ENCODE data around the gene DBX1.

DNA sequence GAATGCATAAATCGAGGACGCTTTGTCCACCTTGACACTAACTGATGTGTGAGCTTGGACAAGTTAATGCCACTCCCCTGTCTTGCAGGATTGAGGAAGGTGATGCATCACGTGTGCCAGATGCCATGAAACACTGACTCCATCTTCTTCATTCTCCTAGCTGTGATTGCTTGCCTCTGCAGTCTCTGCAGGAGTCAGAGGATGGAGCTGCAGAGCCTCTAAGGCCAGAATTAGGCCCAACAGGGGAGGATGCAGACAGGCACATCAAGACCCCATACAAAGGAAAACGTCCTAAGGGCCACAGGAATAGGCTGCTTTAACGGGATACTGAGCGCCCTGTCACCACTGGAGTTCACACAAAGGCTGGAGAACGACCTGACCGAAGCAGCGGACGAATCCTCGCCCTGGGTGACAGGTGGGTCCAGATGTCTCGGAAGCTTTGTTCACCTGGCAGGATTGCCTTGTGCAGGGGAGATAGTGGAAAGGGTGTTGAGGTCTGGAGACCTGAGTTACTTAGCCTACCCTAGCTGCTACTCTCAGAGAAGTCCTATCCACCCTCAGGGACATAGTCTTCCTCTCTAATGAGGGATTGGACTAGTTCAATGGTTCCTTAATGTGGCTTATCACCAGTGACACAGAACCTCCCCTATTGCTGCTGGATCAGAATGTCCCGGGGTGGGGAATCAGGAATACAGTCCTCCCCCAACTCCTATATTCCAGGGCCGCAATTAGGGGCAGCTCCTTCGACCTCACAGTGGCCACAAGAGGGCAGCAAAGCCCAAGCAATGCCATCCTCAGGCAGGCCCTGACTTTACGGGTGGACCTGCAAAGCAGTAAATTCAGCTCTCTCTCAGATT lies 32.4 kb downstream of the DBX1 start:
- TF ChIP-seq, protein P1, sequence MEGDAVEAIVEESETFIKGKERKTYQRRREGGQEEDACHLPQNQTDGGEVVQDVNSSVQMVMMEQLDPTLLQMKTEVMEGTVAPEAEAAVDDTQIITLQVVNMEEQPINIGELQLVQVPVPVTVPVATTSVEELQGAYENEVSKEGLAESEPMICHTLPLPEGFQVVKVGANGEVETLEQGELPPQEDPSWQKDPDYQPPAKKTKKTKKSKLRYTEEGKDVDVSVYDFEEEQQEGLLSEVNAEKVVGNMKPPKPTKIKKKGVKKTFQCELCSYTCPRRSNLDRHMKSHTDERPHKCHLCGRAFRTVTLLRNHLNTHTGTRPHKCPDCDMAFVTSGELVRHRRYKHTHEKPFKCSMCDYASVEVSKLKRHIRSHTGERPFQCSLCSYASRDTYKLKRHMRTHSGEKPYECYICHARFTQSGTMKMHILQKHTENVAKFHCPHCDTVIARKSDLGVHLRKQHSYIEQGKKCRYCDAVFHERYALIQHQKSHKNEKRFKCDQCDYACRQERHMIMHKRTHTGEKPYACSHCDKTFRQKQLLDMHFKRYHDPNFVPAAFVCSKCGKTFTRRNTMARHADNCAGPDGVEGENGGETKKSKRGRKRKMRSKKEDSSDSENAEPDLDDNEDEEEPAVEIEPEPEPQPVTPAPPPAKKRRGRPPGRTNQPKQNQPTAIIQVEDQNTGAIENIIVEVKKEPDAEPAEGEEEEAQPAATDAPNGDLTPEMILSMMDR (IDR thresholded peaks at IDR 0.05), result peak; percentile 51 to 68 (median 55)
- TF ChIP-seq EP300 (IDR thresholded peaks at IDR 0.05), result no peak
- TF ChIP-seq POLR2A (IDR thresholded peaks at IDR 0.05), result no peak

Data from ovary (tissue), 3 donors.